GM23338 (cell line): ENCODE data around the gene DIRAS3. TPM values are rescaled to one million over a fixed set of nuclear protein-coding genes. Genes with fewer than 3 reads are reported as not detected.

ENCODE experiments used
- ATAC-seq: fragments of 200-7000 bp; cut with Tn5 transposase; 3 replicates; pipeline ENCODE4 v1.9.1; 2020
- DNase-seq: peaks from one replicate; pipeline ENCODE4 v3.0.0-alpha.2; 2015; ENCODE audit warnings: low spot score
- H2AFZ ChIP-seq: fragments of 200-600 bp; sonication (generic); 2 replicates; pipeline ENCODE4 v1.8.0; 2016; ENCODE audit warnings: antibody characterized with exemption, mild to moderate bottlenecking, moderate library complexity
- H3F3A ChIP-seq: fragments of 200-600 bp; sonication (generic); replicated peaks from 2 replicates; pipeline ENCODE4 v1.8.0; 2017; ENCODE audit warnings: antibody characterized with exemption, mixed run types, low read depth
- H3K27ac ChIP-seq: fragments of 200-600 bp; sonication (generic); 2 replicates; pipeline ENCODE4 v1.6.1; 2016; ENCODE audit warnings: low read depth
- H3K27me3 ChIP-seq: fragments of 200-600 bp; sonication (generic); 2 replicates; pipeline ENCODE4 v1.8.0; 2016; ENCODE audit warnings: mild to moderate bottlenecking, mixed run types, moderate library complexity; ENCODE audit not compliant: insufficient read depth
- H3K36me3 ChIP-seq: fragments of 200-600 bp; sonication (generic); 2 replicates; pipeline ENCODE4 v1.8.0; 2016; ENCODE audit warnings: mild to moderate bottlenecking; ENCODE audit not compliant: insufficient read depth
- H3K4me1 ChIP-seq: fragments of 200-600 bp; sonication (generic); 2 replicates; pipeline ENCODE4 v1.8.0; 2016; ENCODE audit warnings: mild to moderate bottlenecking, moderate library complexity; ENCODE audit not compliant: insufficient read depth
- H3K4me2 ChIP-seq: fragments of 200-600 bp; sonication (generic); 2 replicates; pipeline ENCODE4 v1.7.1; 2017; ENCODE audit warnings: mixed run types
- H3K4me3 ChIP-seq: fragments of 200-600 bp; sonication (generic); 2 replicates; pipeline ENCODE4 v1.6.1; 2016; ENCODE audit warnings: mixed run types
- H3K79me2 ChIP-seq: fragments of 200-600 bp; sonication (generic); replicated peaks from 2 replicates; pipeline ENCODE4 v1.8.0; 2017; ENCODE audit warnings: mild to moderate bottlenecking; ENCODE audit not compliant: insufficient read depth
- H3K9me2 ChIP-seq: fragments of 200-600 bp; sonication (generic); 2 replicates; pipeline ENCODE4 v1.8.0; 2017; ENCODE audit not compliant: insufficient read depth
- H4K20me1 ChIP-seq: fragments of 200-600 bp; sonication (generic); replicated peaks from 2 replicates; pipeline ENCODE4 v1.8.0; 2017; ENCODE audit warnings: mild to moderate bottlenecking; ENCODE audit not compliant: insufficient read depth
- H3K27ac Mint-ChIP-seq: 2 replicates; pipeline ENCODE4 v1.8.0; 2020; ENCODE audit warnings: inconsistent platforms, mild to moderate bottlenecking, moderate library complexity, mixed read lengths
- H3K27me3 Mint-ChIP-seq: 3 replicates; pipeline ENCODE4 v1.8.0; 2022; ENCODE audit warnings: low read depth, mild to moderate bottlenecking, moderate library complexity, mixed read lengths, inconsistent platforms; ENCODE audit not compliant: insufficient read depth, poor library complexity
- H3K36me3 Mint-ChIP-seq: 3 replicates; pipeline ENCODE4 v1.8.0; 2021; ENCODE audit warnings: low read depth, mild to moderate bottlenecking, inconsistent platforms, moderate library complexity, mixed read lengths
- H3K4me1 Mint-ChIP-seq: 3 replicates; pipeline ENCODE4 v1.8.0; 2020; ENCODE audit warnings: mild to moderate bottlenecking, inconsistent platforms, mixed read lengths
- H3K4me3 Mint-ChIP-seq: 3 replicates; pipeline ENCODE4 v1.8.0; 2021; ENCODE audit warnings: moderate library complexity, mild to moderate bottlenecking, inconsistent platforms, mixed read lengths
- H3K9me3 Mint-ChIP-seq: 3 replicates; pipeline ENCODE4 v1.8.0; 2020; ENCODE audit warnings: moderate library complexity, mild to moderate bottlenecking, inconsistent platforms, mixed read lengths
- CREB1 ChIP-seq: fragments of 250-450 bp; sonication (Bioruptor Pico); IDR thresholded peaks from 2 replicates; pipeline ENCODE4 v1.5.0; 2020; ENCODE audit warnings: low read depth, mild to moderate bottlenecking, moderate library complexity
- EZH2 ChIP-seq: fragments of 200-600 bp; sonication (generic); IDR thresholded peaks from one replicate; pipeline ENCODE4 v1.8.0; 2017; ENCODE audit warnings: antibody characterized with exemption, mild to moderate bottlenecking, low read depth; ENCODE audit not compliant: unreplicated experiment
- EZH2phosphoT487 ChIP-seq: fragments of 200-600 bp; sonication (generic); IDR thresholded peaks from one replicate; pipeline ENCODE4 v1.8.1; 2018; ENCODE audit warnings: antibody characterized with exemption; ENCODE audit not compliant: unreplicated experiment
- JUNB ChIP-seq: IDR thresholded peaks from one replicate; pipeline ENCODE4 v1.6.1; 2016; ENCODE audit warnings: antibody characterized with exemption; ENCODE audit not compliant: unreplicated experiment
- NANOG ChIP-seq: IDR thresholded peaks from 2 replicates; pipeline ENCODE4 v1.6.1; 2016; ENCODE audit warnings: antibody characterized with exemption, borderline replicate concordance
- POLR2AphosphoS5 ChIP-seq: IDR thresholded peaks from 2 replicates; pipeline ENCODE4 v1.6.1; 2016; ENCODE audit warnings: antibody characterized with exemption, low read depth
- STAT1 ChIP-seq: IDR thresholded peaks from one replicate; pipeline ENCODE4 v1.6.1; 2016; ENCODE audit warnings: antibody characterized with exemption; ENCODE audit not compliant: unreplicated experiment
- ZNF114 ChIP-seq: fragments of 250-450 bp; sonication (Bioruptor Pico); IDR thresholded peaks from 2 replicates; pipeline ENCODE4 v1.5.0; 2020; ENCODE audit warnings: mild to moderate bottlenecking, moderate library complexity
- ZNF331 ChIP-seq: fragments of 250-450 bp; sonication (Bioruptor Pico); IDR thresholded peaks from 2 replicates; pipeline ENCODE4 v1.5.0; 2020; ENCODE audit warnings: low read depth, mild to moderate bottlenecking, moderate library complexity
- ZNF462 ChIP-seq: fragments of 250-450 bp; sonication (Bioruptor Pico); IDR thresholded peaks from 2 replicates; pipeline ENCODE4 v1.5.0; 2020; ENCODE audit warnings: mild to moderate bottlenecking, moderate library complexity
- polyA plus RNA-seq: library from polyadenylated mRNA; unstranded; fragments of >200 nt; fragmentation: Nextera tagmentation; extraction: Ambion mirVana; gene quantifications from 2 replicates; pipeline ENCODE4 v1.2.1, GENCODE V29; 2016
- total RNA-seq: library from RNA; depleted of rRNA; stranded (reverse); fragments of >200 nt; shearing (Covaris generic); gene quantifications from 2 replicates; pipeline ENCODE4 v1.2.3, GENCODE V29; 2014
- TF ChIP-seq, protein P1 (sequence below), 2 experiments: fragments of 200-600 bp in 1 of 2; sonication (generic) in 1 of 2; conservative IDR thresholded peaks; 2 replicates each; pipeline versions ENCODE4 v1.5.1 to v1.6.1; 2016 to 2017; ENCODE audit warnings: antibody characterized with exemption in 2 of 2, low read depth in 2 of 2, mild to moderate bottlenecking in 2 of 2, moderate library complexity in 1 of 2
- TF ChIP-seq, protein P2 (sequence below): IDR thresholded peaks from one replicate; pipeline ENCODE4 v1.6.1; 2018; ENCODE audit warnings: antibody characterized with exemption; ENCODE audit not compliant: unreplicated experiment
- TF ChIP-seq, protein P3 (sequence below): IDR thresholded peaks from 2 replicates; pipeline ENCODE4 v1.6.1; 2016; ENCODE audit warnings: antibody characterized with exemption

DIRAS3 gene
- total and polyA plus RNA-seq, 2 experiments from 2014 or later, result 0.21 to 0.40 TPM

DNA sequence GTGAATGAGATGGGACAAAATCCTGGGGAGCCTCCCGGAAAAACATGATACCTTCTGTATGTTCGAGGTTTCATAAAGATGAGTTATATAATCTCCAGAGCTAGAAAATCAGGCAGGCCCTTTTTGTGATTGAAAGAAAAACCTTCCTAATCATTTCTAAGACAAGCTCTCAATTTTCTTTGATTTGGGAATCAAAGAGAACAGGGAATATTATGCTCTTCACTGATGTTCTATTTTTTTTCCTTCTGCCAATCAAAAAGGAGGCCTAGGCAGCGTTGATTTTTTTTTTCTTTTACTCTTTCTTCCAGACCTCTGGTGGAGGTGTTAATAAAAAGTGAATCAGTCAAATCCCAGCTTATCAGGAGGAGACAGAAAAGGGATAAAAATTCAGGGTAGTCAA lies 34.5 kb downstream of the DIRAS3 start (continued):
- TF ChIP-seq ZNF462 (no peak), JUNB (no peak), ZNF331 (no peak)

DNA sequence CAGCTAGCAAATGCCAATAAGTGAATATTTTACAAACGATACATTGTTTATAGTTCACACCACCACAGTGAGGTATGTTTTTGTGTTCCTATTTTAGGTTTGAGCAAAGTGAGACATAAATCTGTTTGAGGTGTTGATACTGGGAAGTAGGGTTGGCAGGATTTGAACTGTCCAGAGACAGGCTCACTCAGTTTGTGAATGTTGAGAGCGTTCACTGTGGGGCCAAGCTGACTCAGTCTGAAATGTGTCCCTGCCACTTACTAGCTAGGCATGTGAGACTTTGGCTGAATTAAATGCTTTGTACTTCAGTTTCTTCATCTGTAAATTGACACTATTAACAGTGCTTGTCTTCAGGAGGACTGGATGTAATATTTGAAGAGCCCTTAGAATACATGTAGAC lies 35.1 kb downstream of the DIRAS3 start:
- H3K27ac ChIP-seq, result no peak overlapping the region
- no peaks in the 10 kb centered on the region for H4K20me1 ChIP-seq
- ATAC-seq (no peak), DNase-seq (no peak)
- H3K27me3 ChIP-seq, result no peaks in the 10 kb centered on the region
- H3F3A ChIP-seq, result no peaks in the 10 kb centered on the region
- no peak overlapping the region for H3K4me2 ChIP-seq
- H3K9me3 Mint-ChIP-seq, result no peaks in the 10 kb centered on the region
- 0 out of 2 replicates have a peak, but pooled peaks cover 6% of the 10 kb centered on the region for H3K9me2 ChIP-seq
- no peak overlapping the region for H3K27ac Mint-ChIP-seq
- no peaks in the 10 kb centered on the region for H3K79me2 ChIP-seq
- no peaks in the 10 kb centered on the region for H3K27me3 Mint-ChIP-seq
- no peaks in the 10 kb centered on the region for H3K36me3 Mint-ChIP-seq
- no peak overlapping the region for H3K4me3 ChIP-seq
- no peaks in the 10 kb centered on the region for H3K4me1 ChIP-seq
- no peaks in the 10 kb centered on the region for H3K4me1 Mint-ChIP-seq
- no peak overlapping the region for H3K4me3 Mint-ChIP-seq
- no peak overlapping the region for H2AFZ ChIP-seq
- H3K36me3 ChIP-seq, result no peaks in the 10 kb centered on the region
- no peak for TF ChIP-seq JUNB
- TF ChIP-seq CREB1, result no peak
- no peak for TF ChIP-seq NANOG
- no peak for TF ChIP-seq ZNF331
- no peak for TF ChIP-seq STAT1
- TF ChIP-seq, protein P1, sequence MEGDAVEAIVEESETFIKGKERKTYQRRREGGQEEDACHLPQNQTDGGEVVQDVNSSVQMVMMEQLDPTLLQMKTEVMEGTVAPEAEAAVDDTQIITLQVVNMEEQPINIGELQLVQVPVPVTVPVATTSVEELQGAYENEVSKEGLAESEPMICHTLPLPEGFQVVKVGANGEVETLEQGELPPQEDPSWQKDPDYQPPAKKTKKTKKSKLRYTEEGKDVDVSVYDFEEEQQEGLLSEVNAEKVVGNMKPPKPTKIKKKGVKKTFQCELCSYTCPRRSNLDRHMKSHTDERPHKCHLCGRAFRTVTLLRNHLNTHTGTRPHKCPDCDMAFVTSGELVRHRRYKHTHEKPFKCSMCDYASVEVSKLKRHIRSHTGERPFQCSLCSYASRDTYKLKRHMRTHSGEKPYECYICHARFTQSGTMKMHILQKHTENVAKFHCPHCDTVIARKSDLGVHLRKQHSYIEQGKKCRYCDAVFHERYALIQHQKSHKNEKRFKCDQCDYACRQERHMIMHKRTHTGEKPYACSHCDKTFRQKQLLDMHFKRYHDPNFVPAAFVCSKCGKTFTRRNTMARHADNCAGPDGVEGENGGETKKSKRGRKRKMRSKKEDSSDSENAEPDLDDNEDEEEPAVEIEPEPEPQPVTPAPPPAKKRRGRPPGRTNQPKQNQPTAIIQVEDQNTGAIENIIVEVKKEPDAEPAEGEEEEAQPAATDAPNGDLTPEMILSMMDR (conservative IDR thresholded peaks at IDR 0.05; ENCODE audit: low read depth in 2 of 2), result no peak
- TF ChIP-seq EZH2phosphoT487, result no peak
- TF ChIP-seq, protein P2, sequence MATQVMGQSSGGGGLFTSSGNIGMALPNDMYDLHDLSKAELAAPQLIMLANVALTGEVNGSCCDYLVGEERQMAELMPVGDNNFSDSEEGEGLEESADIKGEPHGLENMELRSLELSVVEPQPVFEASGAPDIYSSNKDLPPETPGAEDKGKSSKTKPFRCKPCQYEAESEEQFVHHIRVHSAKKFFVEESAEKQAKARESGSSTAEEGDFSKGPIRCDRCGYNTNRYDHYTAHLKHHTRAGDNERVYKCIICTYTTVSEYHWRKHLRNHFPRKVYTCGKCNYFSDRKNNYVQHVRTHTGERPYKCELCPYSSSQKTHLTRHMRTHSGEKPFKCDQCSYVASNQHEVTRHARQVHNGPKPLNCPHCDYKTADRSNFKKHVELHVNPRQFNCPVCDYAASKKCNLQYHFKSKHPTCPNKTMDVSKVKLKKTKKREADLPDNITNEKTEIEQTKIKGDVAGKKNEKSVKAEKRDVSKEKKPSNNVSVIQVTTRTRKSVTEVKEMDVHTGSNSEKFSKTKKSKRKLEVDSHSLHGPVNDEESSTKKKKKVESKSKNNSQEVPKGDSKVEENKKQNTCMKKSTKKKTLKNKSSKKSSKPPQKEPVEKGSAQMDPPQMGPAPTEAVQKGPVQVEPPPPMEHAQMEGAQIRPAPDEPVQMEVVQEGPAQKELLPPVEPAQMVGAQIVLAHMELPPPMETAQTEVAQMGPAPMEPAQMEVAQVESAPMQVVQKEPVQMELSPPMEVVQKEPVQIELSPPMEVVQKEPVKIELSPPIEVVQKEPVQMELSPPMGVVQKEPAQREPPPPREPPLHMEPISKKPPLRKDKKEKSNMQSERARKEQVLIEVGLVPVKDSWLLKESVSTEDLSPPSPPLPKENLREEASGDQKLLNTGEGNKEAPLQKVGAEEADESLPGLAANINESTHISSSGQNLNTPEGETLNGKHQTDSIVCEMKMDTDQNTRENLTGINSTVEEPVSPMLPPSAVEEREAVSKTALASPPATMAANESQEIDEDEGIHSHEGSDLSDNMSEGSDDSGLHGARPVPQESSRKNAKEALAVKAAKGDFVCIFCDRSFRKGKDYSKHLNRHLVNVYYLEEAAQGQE, result no peak
- TF ChIP-seq EZH2, result no peak
- TF ChIP-seq POLR2AphosphoS5, result no peak
- TF ChIP-seq, protein P3, sequence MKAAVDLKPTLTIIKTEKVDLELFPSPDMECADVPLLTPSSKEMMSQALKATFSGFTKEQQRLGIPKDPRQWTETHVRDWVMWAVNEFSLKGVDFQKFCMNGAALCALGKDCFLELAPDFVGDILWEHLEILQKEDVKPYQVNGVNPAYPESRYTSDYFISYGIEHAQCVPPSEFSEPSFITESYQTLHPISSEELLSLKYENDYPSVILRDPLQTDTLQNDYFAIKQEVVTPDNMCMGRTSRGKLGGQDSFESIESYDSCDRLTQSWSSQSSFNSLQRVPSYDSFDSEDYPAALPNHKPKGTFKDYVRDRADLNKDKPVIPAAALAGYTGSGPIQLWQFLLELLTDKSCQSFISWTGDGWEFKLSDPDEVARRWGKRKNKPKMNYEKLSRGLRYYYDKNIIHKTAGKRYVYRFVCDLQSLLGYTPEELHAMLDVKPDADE, result no peak
- TF ChIP-seq ZNF114 (CRISPR knock-in tag), result no peak
